ENCODE results near the gene DAGLA. TPM values are rescaled to one million over a fixed set of nuclear protein-coding genes. Genes with fewer than 3 reads are reported as not detected.

The DAGLA gene
- total RNA-seq, 3 donors from 2014 or later = 2.4 to 4.5 (median 3.3) TPM

- H3K4me1 ChIP-seq = no peaks in the 10 kb centered on the region
- no peaks in the 10 kb centered on the region for H3K36me3 ChIP-seq
- intact Hi-C loops (cut with DNase I; ENCODE audit: low total_unique reads) = no loop called here
- H3K4me3 ChIP-seq = no peak overlapping the region
- no peaks in the 10 kb centered on the region for H3K27me3 ChIP-seq
- H3K27ac ChIP-seq = no peak overlapping the region
- no peak for DNase-seq (ENCODE audit: low spot score in 2 of 2)
- TF ChIP-seq CTCF (IDR thresholded peaks at IDR 0.05) (no peak), POLR2A (IDR thresholded peaks at IDR 0.05) (no peak), POLR2AphosphoS5 (IDR thresholded peaks at IDR 0.05) (no peak)
- H3K9me3 ChIP-seq = no peaks in the 10 kb centered on the region
Observed at GRCh38 chr11:61769946-61770683, 89.9 kb downstream of the DAGLA start.

GRCh38 chr11:61771195-61771894 lies 91.2 kb downstream of the DAGLA start:
- DNase-seq (ENCODE audit: low spot score in 2 of 2) = no peak
- intact Hi-C loops (cut with DNase I; ENCODE audit: low total_unique reads) = no loop called here
- H3K4me1 ChIP-seq = no peaks in the 10 kb centered on the region
- no peak overlapping the region for H3K4me3 ChIP-seq
- no peaks in the 10 kb centered on the region for H3K9me3 ChIP-seq
- no peaks in the 10 kb centered on the region for H3K36me3 ChIP-seq
- TF ChIP-seq POLR2A (IDR thresholded peaks at IDR 0.05) (no peak), POLR2AphosphoS5 (IDR thresholded peaks at IDR 0.05) (no peak), CTCF (IDR thresholded peaks at IDR 0.05) (no peak)
- H3K27me3 ChIP-seq = no peaks in the 10 kb centered on the region
- H3K27ac ChIP-seq = no peak overlapping the region

- no peaks in the 10 kb centered on the region for H3K27me3 ChIP-seq
- intact Hi-C loops (cut with DNase I; ENCODE audit: low total_unique reads) = no loop called here
- H3K27ac ChIP-seq = no peak overlapping the region
- no peak for DNase-seq (ENCODE audit: low spot score in 2 of 2)
- no peaks in the 10 kb centered on the region for H3K4me1 ChIP-seq
- no peaks in the 10 kb centered on the region for H3K9me3 ChIP-seq
- H3K36me3 ChIP-seq = no peaks in the 10 kb centered on the region
- no peak overlapping the region for H3K4me3 ChIP-seq
- TF ChIP-seq POLR2AphosphoS5 (IDR thresholded peaks at IDR 0.05) = no peak
- no peak for TF ChIP-seq POLR2A (IDR thresholded peaks at IDR 0.05)
- TF ChIP-seq CTCF (IDR thresholded peaks at IDR 0.05) = no peak
Observed at GRCh38 chr11:61771985-61772455, 91.8 kb downstream of the DAGLA start.

- no peaks in the 10 kb centered on the region for H3K9me3 ChIP-seq
- H3K4me1 ChIP-seq = no peaks in the 10 kb centered on the region
- H3K4me3 ChIP-seq = no peak overlapping the region
- TF ChIP-seq POLR2AphosphoS5 (IDR thresholded peaks at IDR 0.05) (no peak), CTCF (IDR thresholded peaks at IDR 0.05) (no peak), POLR2A (IDR thresholded peaks at IDR 0.05) (no peak)
- intact Hi-C loops (cut with DNase I; ENCODE audit: low total_unique reads) = no loop called here
- H3K36me3 ChIP-seq = no peaks in the 10 kb centered on the region
- no peak overlapping the region for H3K27ac ChIP-seq
- H3K27me3 ChIP-seq = no peaks in the 10 kb centered on the region
- no peak for DNase-seq (ENCODE audit: low spot score in 2 of 2)
Observed at GRCh38 chr11:61773356-61773755, 93.2 kb downstream of the DAGLA start.

GRCh38 chr11:61773809-61774208 lies 93.6 kb downstream of the DAGLA start:
- intact Hi-C loops (cut with DNase I; ENCODE audit: low total_unique reads) = no loop called here
- H3K27ac ChIP-seq = no peak overlapping the region

More at GRCh38 chr11:61773809-61774208, 93.6 kb downstream of the DAGLA start:
- no peaks in the 10 kb centered on the region for H3K9me3 ChIP-seq
- H3K4me3 ChIP-seq = no peak overlapping the region
- no peak for DNase-seq (ENCODE audit: low spot score in 2 of 2)
- no peaks in the 10 kb centered on the region for H3K36me3 ChIP-seq
- no peaks in the 10 kb centered on the region for H3K4me1 ChIP-seq
- no peak for TF ChIP-seq POLR2A (IDR thresholded peaks at IDR 0.05)
- TF ChIP-seq CTCF (IDR thresholded peaks at IDR 0.05) = no peak
- TF ChIP-seq POLR2AphosphoS5 (IDR thresholded peaks at IDR 0.05) = no peak
- H3K27me3 ChIP-seq = no peaks in the 10 kb centered on the region
